ENCODE data around the gene SPDYE3.
"Not testable (repeated sequence)": the region's sequence is repeated elsewhere in the genome, so short reads cannot be mapped to it uniquely, and the experiment has no call there.

Gene SPDYE3

DNA sequence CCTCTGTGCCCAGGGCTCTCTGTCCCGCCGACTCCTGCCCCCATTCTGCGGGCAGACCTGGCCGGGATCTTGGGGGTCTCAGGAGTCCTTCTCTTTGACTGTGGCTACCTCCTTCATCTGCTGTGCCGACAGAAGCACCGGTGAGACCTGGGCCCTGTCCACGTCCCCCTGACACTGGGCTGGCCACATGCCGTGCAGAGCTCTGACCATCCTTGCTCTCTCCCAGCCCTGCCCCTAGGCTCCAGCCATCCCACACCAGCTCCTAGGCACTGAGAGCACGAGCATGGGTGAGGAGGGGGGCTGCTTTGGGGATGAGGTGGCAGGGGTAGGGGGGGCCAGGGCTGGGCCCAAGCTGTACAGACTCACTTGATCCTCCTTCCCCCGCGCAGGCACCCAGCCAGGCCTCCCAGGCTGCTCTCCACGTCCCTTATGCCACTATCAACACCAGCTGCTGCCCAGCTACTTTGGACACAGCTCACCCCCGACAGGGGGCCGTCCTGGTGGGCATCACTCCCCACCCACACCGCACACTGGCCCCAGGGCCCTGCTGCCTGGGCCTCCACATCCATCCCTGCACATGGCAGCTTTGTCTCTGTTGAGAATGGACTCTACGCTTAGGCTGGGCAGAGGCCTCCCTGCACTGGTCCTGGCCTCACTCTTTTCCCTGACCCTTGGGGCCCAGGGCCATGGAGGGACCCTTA is 45.6 kb downstream of the SPDYE3 start:
- DNase-seq = no peak

DNA sequence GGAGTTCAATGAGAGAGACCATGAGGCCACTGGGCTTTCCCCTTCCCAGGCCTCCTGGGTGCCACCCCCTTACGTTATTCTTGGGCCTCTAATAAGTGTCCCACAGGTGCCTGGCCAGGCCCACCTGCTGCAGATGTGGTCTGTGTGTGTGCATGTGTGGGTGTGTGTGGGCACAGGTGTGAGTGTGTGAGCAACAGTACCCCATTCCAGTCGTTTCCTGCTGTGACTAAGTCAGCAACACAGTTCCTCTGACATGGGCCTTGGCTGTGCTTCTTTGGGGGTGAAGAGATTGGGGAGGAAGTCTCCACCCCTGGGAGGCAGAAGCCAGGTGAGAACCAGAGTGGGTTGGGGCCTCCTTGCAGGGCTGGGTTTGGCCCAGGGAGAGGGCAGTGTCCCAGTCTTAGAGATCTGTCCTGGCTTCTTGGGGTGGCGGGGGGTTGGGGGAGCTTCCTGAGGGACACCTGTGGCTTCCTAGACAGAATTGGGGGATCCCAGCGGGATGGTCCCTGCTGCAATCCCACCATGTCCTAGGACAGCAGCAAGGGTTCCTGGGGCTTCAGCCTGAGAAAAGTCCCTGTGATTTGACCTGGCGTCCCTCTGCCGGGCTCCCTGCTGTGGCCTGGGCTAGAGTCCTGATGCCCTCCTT is 46.3 kb downstream of the SPDYE3 start:
- no peak for DNase-seq

DNA sequence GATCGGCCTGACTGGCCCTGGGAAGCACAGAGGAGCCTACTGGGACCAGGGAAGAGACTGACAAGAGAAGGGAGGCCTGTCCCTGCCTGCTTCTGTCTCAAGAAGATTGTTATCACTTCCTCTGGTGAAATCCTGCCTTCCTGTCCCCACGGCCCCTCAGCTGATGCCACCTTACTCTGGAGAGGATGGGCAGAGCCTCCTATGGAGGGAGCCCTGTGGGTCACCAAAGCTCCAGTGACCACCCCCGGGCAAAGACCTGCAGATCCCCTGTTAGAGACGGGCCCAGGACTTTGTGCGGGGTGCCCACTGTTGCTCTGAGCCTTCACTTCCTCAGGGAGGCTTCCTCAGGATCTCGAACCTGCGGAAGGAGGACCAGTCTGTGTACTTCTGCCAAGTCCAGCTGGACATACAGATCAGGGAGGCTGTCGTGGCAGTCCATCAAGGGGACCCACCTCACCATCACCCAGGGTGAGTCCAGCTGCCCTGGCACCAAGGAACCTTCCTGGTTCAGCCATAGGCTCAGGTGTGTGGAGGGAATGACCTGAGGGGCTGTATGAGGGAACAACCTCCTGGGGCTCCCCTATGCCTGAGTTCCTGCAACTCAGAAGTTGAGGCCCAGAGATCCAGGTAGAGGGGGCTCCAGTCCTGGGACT is 49.0 kb downstream of the SPDYE3 start:
- DNase-seq = no peak

DNA sequence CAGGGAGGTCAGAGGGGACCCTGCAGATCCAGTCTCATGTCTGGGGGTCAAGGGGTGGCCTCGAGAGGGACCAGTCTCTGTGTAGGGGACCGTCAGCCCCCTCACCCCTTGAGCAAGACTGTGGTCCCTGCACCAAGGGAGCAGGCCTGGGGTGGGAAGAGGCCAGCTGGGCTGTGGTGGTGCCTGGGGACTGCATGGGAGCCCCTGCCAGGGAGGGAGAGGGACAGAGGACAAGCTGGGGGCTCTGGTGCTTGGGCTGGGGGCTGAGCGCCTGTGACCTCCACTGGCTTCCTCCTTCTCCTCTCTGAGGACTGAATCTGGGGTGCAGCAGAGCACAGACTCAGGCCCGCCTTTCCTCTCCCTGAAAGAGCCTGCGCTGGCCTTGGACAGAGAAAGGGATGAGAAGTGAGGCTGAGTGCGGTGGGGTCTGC is 49.6 kb downstream of the SPDYE3 start:
- DNase-seq = no peak

DNA sequence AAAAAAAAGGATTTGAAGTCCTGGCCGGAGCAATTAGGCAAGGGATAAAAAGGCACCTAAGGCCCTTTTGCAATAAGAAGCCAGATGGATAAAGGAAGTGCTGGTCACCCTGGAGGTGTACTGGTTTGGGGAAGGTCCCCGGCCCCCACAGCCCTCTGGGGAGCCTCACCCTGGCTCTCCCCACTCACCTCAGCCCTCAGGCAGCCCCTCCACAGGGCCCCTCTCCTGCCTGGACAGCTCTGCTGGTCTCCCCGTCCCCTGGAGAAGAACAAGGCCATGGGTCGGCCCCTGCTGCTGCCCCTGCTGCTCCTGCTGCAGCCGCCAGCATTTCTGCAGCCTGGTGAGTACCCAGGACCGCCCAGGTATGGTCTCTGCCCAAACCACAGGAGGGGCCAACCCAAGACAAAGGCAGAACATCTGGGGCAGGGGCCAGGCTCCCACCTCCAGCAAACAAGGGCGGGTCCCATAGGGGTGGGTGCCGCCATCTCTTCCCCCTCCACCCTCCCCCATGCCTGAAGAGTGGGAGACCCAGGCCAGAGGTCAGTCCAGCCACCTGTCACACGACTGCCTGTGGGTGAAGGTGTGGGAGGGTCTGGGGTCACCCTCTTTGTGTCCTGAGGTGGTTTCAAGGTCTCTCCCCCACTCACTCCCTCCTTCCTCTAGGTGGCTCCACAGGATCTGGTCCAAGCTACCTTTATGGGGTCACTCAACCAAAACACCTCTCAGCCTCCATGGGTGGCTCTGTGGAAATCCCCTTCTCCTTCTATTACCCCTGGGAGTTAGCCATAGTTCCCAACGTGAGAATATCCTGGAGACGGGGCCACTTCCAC is 50.7 kb downstream of the SPDYE3 start, which contains the start of gene PILRB:
PILRB (plus strand) TSS at position 91 of the 830 bp plus-strand sequence; CDS start at position 277, 186 bp downstream.
- DNase-seq = no peak

DNA sequence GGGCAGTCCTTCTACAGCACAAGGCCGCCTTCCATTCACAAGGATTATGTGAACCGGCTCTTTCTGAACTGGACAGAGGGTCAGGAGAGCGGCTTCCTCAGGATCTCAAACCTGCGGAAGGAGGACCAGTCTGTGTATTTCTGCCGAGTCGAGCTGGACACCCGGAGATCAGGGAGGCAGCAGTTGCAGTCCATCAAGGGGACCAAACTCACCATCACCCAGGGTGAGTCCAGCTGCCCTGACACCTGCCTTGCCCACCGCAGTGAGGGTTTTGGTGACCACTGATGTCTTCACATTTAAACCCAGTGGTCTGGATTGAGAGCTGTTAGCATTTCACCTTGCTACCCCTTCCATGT is 51.3 kb downstream of the SPDYE3 start:
- DNase-seq = no peak

DNA sequence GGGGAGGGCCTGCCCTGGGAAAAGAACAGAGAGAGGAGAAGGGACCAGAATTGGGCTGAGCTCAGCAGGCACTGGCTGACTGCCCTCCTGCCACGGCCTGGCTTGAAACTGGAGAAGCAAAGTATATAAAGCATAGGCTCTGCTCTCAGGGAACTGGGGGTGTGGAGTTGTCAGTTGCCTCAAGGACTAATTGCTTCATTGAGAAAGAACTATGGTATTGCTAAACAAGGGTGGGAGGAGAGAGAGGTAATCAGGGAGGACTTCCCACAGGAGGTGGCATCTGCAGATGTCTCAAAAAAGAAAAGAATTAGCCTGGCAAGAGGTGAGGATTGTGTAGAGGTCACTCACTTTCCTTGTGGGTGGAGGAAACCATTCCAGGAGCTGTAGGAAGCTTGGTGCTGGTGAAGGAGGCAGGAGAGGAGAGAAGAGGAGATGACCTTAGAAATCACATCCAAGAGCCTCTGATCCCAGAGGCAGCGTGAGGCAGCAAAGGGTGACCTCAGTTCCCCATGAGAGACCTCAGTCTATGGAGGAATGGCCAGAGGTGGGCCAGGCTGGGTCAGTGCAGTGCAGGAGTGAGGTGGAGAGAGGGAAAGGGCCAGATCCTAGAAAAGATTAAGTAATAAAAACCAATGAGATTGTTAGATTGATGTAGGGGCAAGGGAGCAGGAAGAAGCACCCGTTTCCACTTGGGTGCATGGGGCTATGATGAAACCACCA is 52.8 kb downstream of the SPDYE3 start:
- no peak for DNase-seq

DNA sequence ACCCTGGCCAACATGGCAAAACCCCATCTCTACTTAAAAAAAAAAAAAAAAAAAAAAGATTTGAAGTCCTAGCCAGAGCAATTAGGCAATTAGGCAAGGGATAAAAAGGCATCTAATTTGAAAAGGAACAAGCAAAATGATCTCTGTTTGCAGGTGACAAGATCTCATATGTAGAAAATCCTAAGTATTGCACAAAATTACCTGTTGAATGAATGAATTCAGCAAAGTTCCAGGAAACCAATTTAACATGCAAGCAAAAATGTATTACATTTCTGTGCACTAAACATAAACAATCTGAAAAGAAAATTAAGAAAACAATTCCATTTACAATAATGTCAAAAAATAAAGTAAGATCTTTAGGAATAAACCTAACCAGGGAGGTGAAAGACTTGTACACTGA is 55.6 kb downstream of the SPDYE3 start:
- DNase-seq = no peak

DNA sequence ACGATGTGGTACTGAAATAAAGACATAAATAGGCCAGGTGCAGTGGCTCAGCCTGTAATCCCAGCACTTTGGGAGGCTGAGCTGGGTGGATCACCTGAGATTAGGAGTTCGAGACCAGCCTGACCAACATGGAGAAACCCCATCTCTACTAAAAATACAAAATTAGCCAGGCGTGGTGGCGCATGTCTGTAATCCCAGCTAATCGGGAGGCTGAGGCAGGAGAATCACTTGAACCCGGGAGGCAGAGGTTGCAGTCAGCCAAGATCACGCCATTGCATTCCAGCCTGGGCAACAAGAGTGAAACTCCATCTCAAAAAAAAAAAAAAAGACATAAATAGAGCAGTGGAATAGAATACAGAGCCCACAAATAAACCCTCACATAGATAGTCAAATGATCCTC is 56.3 kb downstream of the SPDYE3 start:
- DNase-seq = not testable (repeated sequence)

DNA sequence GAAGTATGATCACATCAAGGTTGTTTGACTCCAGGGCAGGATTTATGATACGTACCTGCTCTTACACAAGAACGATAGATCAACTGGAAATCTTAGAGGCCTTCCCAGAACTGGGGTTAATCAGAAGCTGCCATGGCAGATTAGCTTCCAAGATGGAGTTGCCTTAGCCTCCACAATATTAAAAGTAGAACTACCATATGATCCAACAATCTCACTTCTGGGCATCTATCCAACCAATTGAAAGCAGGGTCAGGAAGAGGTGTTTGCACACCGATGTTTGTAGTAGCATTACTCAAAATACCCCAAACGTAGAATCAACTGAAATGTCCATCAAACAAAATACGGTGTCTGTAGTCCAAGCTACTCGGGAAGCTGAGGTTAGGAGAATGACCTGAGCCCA is 57.0 kb downstream of the SPDYE3 start:
- no peak for DNase-seq

DNA sequence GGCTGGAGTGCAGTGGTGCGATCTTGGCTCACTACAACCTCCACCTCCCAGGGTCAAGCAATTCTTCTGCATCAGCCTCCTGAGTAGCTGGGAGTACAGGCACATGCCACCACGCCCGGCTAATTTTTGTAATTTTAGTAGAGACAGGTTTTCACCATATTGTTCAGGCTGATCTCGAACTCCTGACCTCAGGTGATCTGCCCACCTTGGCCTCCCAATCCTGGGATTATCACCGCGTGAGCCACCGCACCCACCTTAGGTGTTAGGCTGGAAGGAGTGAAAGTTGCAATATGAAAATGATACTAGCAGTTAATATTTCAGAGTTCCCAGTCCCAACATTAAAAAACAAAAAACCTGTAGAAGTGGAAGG is 58.5 kb downstream of the SPDYE3 start:
- DNase-seq = not testable (repeated sequence)

DNA sequence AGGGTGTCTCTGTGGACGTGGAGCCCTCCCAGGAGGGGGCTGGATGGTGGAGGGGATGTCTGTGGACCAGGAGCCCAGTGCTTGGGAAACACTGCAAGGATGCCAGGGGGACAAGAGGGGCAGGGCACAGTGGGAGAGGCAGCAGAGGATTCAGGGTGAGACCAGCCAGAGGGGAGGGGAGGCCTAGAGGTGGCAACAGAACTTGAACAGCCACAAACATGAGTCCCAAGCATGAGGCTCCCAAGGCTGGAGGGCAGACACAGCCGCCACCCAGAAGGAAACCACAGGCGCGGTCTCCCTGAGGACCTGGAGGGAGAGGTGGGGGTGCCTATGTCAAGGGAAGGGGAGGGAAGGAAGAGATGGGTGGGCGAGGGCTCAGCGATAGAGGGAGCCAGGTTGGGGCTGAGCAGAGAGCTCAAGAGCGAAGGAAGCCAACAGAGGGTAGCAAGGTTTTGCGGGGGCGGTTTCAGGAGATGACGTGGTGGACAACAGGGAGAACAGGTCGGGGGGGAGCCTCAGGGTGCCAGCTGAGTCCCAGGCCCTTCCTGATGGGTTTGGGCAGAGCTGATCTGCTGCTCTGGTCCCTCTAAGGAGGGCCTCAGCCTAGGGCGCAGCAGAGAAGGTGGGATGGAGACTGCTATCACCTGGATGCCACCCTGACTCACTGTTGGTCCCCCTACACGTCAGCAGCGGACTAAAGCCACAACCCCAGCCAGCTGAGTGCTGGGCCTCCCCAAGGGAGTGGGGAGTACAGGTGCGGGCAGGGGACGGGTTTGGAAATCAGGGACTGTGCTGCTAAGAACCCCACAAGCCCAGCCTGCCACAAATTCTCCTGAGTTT is 59.1 kb downstream of the SPDYE3 start:
- DNase-seq = no peak

DNA sequence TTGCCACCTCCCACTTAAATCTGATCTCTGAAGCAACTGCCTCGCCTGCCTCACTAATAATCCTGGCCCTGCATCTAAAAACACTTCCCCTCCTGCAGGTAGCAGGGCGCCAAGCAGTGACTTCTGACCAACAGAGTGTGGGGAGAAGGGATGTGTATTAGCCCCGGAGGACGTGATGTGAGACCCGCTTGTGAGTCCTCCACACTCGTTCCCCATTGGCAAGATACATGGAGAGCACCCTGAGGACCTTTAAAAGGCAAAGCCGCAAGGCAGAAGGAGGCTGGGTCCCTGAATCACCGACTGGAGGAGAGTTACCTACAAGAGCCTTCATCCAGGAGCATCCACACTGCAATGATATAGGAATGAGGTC is 59.7 kb downstream of the SPDYE3 start:
- DNase-seq = no peak

DNA sequence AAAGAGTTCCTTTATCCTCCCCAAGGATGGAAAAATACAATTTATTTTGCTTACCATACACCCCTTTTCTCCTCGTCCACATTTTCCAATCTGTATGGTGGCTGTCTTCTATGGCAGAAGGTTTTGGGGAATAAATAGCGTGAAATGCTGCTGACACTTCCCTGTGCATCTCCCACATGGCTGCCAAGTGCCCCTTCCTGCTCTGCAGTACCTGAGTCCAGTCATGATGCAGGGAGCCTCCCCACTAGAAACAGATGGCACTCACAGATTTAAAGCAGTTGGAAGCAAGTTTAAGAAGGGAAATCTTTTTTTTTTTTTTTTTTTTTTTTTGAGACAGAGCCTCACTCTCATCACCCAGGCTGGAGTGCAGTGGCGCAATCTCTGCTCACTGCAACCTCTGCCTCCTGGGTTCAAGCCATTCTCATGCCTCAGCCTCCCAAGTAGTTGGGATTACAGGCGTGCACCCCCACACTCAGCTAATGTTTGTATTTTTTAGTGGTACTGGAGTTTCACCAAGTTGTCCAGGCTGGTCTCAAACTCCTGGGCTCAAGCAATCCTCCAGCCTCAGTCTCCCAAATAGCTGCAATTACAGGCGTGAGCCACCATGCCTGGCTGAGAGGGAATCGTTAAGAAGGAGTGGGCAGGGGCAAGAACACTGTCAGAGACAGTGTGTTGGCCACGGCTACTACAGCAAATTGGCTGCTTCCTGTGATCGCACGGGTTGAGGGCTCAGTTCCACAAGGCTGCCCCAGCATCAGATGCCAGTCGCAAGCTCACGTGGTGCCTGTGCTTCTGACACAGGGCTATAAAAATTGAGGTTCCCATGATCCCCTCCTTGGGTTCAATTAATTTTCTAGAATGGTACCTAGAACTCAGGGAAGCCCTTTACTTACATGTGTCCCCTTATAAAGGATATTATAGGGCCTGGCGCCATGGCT is 60.4 kb downstream of the SPDYE3 start:
- DNase-seq = no peak

DNA sequence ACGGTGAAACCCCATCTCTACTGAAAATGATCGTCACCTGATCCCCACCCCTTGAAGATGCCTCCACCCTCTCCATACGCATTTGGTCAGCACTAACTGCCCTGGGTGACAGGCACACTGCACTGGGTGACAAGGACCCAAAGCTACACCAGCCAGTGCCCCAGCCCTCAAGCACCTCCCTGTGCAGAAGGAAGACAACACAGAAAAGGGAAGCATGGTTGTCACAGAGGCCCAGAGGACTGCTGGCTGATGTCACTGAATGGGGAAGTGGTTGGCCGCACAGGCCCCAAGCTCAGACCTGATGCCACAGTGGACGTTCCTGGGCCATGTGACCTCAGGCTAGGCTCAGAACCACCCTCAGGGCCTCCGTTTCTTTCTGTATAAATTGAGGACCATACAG is 61.6 kb downstream of the SPDYE3 start:
- no peak for DNase-seq

DNA sequence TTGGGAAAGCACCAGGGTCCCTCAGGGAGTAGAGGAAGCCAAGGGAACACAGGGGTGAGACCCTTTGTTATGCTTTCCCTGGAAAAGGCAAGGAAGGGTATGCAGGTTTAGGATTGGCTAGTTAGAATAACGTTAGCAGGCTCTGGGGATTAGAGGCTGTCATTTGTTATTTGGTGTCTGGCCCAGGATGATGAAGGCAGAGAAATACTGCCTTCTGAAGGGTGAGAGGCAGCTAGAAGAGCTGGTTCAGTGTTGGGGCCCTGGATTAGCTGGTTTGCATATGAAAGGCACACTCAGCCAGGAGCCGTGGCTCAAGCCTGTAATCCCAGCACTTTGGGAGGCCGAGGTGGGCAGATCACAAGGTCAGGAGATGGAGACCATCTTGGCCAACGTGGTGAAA is 62.8 kb downstream of the SPDYE3 start:
- no peak for DNase-seq

DNA sequence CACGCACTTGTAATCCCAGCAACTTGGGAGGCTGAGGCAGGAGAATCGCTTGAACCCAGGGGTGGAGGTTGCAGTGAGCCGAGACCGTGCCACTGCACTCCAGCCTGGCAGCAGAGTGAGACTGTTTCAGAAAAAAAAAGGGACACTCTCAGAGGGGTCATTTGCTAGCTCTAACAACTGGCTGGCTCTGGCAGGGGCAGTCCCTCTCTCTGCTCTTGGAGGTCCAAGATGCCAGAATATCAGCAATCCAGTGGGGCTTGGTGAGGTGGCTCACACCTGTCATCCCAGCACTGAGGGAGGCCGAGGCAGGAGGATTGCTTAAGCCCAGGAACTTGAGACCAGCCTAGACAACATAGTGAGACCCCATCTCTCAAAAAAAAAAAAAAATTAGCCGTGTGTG is 63.2 kb downstream of the SPDYE3 start:
- no peak for DNase-seq

DNA sequence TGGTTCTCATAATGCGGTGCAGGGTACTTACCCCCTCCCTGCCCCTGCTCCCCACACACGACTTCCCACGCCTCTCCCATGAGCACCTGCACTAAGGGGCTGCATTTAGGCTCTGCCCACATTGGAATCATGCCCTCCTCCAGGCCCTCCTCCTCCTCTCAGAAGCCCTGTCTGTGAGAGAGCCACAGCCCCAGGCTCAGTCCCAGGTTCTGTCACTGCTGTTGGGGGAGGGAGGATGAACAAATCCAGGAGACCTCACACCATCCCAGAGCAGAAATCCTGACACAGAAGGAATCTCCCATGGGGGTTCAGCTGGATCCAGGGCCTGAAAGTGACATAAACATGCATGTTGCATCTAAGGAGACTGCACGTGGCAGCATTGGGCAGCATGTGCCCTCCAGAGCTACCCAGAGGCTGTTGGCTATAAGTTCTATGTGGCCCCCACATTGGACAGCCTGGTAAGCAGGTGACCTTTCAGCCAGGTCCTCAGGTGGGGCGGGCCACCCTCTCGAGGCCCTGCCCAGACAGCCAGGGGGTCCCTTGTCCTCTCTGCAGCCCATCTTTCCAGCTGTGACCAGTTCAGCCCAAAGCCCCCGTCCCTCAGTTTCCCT is 64.2 kb downstream of the SPDYE3 start:
- DNase-seq = no peak
